ENCODE results near the gene BMPR1A.

BMPR1A gene

GRCh38 chr10:86759073-86759672, 2.8 kb downstream of the BMPR1A start:
- H3K27ac Mint-ChIP-seq = no peak overlapping the region
- ATAC-seq (replicated peaks) = no peak
- H3K4me3 Mint-ChIP-seq = peak overlapping the region in 1 of 2 donors; percentile 86
- DNase-seq = no peak
- peaks cover 27 to 32% of the 10 kb centered on the region in 2 donors for H3K4me1 Mint-ChIP-seq (ENCODE audit: low read depth in 2 of 2)
- no peaks in the 10 kb centered on the region for H3K27me3 Mint-ChIP-seq
- H3K36me3 Mint-ChIP-seq (ENCODE audit: insufficient read depth) = peaks cover 5% of the 10 kb centered on the region
- no peaks in the 10 kb centered on the region for H3K9me3 Mint-ChIP-seq

DNA sequence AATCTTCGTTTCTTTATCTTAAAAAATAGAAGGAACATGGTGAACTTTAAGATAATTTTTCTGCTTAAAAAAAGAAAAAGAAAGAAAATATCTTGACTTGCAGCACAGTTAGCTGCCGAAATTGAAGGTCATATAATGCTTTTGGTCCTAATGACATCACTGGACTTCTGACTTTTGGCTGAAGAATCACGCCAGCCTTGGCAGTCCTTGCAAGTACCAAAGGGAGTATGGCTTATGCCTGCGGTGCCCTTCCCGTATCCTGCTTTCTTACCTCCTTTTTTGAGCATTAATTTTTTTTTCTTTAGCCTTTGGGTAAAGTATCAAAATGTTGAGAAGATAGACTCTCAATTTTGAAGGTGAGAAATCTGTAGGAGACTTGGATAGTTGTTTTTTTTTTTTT, 7.0 kb downstream of the BMPR1A start:
- H3K9me3 Mint-ChIP-seq = no peaks in the 10 kb centered on the region
- DNase-seq (no peak), ATAC-seq (replicated peaks) (no peak)
- no peak overlapping the region for H3K4me3 Mint-ChIP-seq
- H3K4me1 Mint-ChIP-seq (ENCODE audit: low read depth in 2 of 2) = peaks cover 20 to 39% of the 10 kb centered on the region in 2 donors
- H3K36me3 Mint-ChIP-seq (ENCODE audit: insufficient read depth) = peaks cover 4% of the 10 kb centered on the region
- H3K27me3 Mint-ChIP-seq = no peaks in the 10 kb centered on the region
- no peak overlapping the region for H3K27ac Mint-ChIP-seq

GRCh38 chr10:86765548-86765947, 9.1 kb downstream of the BMPR1A start:
- Mint-ChIP-seq H3K4me1 (ENCODE audit: low read depth in 2 of 2) (peaks cover 26 to 42% of the 10 kb centered on the region in 2 donors), H3K9me3 (no peaks in the 10 kb centered on the region), H3K27me3 (no peaks in the 10 kb centered on the region), H3K36me3 (ENCODE audit: insufficient read depth) (peaks cover 4% of the 10 kb centered on the region), H3K4me3 (no peak overlapping the region), H3K27ac (peak overlapping the region in 1 of 2 donors; percentile 12)
- DNase-seq (no peak), ATAC-seq (replicated peaks) (no peak)

GRCh38 chr10:86768412-86769062, 12.1 kb downstream of the BMPR1A start:
- Mint-ChIP-seq H3K27ac (no peak overlapping the region), H3K4me1 (ENCODE audit: low read depth in 2 of 2) (peaks cover 18 to 33% of the 10 kb centered on the region in 2 donors), H3K4me3 (no peak overlapping the region), H3K9me3 (no peaks in the 10 kb centered on the region), H3K36me3 (ENCODE audit: insufficient read depth) (peaks cover 4% of the 10 kb centered on the region), H3K27me3 (no peaks in the 10 kb centered on the region)
- ATAC-seq (replicated peaks) = no peak
- DNase-seq = no peak

GRCh38 chr10:86769991-86770390, 13.6 kb downstream of the BMPR1A start:
- ATAC-seq (replicated peaks) (no peak), DNase-seq (no peak)
- Mint-ChIP-seq H3K4me3 (peak overlapping the region in 1 of 2 donors; percentile 36), H3K4me1 (ENCODE audit: low read depth in 2 of 2) (peaks cover 18 to 29% of the 10 kb centered on the region in 2 donors), H3K36me3 (ENCODE audit: insufficient read depth) (peaks cover 4% of the 10 kb centered on the region), H3K27ac (peak overlapping the region in 1 of 2 donors; percentile 29), H3K9me3 (no peaks in the 10 kb centered on the region), H3K27me3 (no peaks in the 10 kb centered on the region)

DNA sequence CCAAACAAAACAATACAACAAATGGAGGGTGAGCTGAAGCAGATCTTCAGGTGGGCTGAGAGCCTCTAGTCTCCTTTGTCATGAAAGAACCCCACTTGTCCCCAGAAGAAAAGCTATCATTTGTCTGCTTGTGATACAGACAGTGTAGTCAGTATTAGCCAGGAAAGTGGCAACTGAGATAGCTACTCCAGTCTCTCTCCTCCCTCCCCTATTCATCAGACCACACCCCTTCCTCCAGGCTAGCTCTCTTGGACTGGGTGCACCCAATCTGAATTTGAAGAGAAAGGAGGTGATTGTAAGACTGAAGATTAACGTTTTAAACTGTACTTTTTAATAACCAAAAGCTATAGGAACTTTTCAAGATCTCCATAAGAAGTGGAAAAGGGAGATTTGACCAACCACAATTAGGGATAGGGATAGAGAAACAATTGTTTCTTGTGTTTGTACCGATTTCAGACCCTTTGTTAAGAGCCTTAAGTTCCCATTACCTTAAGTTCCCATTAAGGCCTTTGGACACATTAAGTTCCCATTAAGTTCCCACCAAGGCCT, 14.1 kb downstream of the BMPR1A start:
- H3K4me1 Mint-ChIP-seq (ENCODE audit: low read depth in 2 of 2) = peaks cover 18 to 28% of the 10 kb centered on the region in 2 donors
- no peaks in the 10 kb centered on the region for H3K27me3 Mint-ChIP-seq
- H3K36me3 Mint-ChIP-seq (ENCODE audit: insufficient read depth) = peaks cover 4% of the 10 kb centered on the region
- no peak overlapping the region for H3K27ac Mint-ChIP-seq
- ATAC-seq (replicated peaks) (peak; percentile 54), DNase-seq (no peak)
- no peak overlapping the region for H3K4me3 Mint-ChIP-seq
- no peaks in the 10 kb centered on the region for H3K9me3 Mint-ChIP-seq

DNA sequence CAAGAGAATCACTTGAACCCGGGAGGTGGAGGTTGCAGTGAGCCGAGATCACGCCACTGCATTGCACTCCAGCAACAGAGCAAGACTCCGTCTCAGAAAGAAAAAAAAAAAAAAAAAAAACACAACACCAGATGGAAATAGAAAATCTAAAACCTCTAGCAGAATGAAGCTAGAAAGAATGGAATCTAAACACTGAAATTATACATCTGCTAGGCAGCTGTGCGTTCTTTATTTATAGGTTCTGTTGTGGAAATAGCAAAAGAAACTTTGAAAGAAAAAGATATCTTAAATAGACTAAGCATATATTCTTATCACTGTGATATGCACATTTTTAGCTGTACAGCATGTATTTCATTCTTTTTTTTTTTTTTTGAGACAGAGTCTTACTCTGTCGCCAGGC, 17.1 kb downstream of the BMPR1A start:
- Mint-ChIP-seq H3K9me3 (no peaks in the 10 kb centered on the region), H3K27ac (no peak overlapping the region), H3K4me1 (ENCODE audit: low read depth in 2 of 2) (peaks cover 19% of the 10 kb centered on the region in 2 donors), H3K36me3 (ENCODE audit: insufficient read depth) (no peaks in the 10 kb centered on the region), H3K4me3 (no peak overlapping the region), H3K27me3 (no peaks in the 10 kb centered on the region)
- ATAC-seq (replicated peaks) (no peak), DNase-seq (no peak)

DNA sequence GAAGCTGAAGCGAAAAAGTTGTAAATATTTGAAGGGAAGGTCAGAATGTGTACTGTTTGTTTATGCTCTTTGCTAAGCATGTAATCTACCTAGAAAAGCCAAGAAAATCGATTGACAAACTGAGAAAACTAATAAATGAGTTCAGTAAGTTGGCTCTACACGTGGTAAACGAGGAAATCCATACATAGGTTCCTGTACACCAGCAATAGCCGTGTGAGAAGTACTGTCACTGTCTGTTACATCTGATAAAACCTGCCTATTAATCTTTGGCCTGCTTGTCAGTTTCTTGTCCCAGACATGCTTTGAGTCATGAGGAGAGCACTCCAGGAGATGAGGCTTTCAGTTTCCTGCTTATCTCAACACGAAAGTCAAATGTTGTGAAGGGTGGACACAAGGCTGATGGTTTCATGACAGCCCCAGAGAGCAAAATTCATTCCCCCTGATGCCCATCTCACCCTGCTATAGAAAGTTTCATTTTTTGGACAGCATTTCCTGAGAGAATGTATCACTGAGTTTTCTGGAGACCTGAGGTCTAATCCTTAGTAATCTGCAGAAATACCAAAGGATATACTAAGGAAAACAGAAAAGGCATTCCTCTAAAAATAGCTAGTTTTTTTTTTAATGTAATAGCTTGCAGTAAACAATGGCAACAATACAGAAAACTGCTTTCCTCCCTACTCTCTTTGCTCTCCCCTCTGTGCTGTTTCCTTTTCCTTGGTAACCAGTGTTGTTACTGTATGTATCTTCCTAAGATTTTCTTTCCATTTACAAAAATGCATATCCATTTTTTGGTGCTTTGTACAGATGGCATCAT, 18.8 kb downstream of the BMPR1A start:
- no peak overlapping the region for H3K27ac Mint-ChIP-seq
- no peaks in the 10 kb centered on the region for H3K27me3 Mint-ChIP-seq
- no peak overlapping the region for H3K4me3 Mint-ChIP-seq
- no peak for ATAC-seq (replicated peaks)
- no peaks in the 10 kb centered on the region for H3K36me3 Mint-ChIP-seq (ENCODE audit: insufficient read depth)
- peaks cover 5 to 7% of the 10 kb centered on the region in 2 donors for H3K4me1 Mint-ChIP-seq (ENCODE audit: low read depth in 2 of 2)
- no peak for DNase-seq
- H3K9me3 Mint-ChIP-seq = no peaks in the 10 kb centered on the region

DNA sequence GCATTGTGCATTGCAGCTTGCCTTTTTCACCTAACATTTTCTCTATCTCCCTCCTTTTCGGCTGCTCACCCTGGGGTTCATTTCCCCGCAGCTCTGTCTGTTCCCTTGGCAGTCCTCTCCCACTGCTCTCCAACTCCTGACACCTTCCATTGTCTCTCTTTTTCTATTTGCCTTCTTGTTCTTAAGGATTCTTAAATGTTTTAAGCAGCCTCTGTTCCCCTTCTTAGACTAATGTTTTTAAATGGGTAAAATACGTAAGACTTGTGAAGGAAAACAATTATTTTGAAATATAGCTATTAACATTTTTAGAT, 19.4 kb downstream of the BMPR1A start:
- Mint-ChIP-seq H3K36me3 (ENCODE audit: insufficient read depth) (no peaks in the 10 kb centered on the region), H3K27me3 (no peaks in the 10 kb centered on the region), H3K27ac (no peak overlapping the region), H3K9me3 (no peaks in the 10 kb centered on the region), H3K4me3 (no peak overlapping the region), H3K4me1 (ENCODE audit: low read depth in 2 of 2) (peaks cover 3 to 5% of the 10 kb centered on the region in 2 donors)
- ATAC-seq (replicated peaks) (no peak), DNase-seq (no peak)

DNA sequence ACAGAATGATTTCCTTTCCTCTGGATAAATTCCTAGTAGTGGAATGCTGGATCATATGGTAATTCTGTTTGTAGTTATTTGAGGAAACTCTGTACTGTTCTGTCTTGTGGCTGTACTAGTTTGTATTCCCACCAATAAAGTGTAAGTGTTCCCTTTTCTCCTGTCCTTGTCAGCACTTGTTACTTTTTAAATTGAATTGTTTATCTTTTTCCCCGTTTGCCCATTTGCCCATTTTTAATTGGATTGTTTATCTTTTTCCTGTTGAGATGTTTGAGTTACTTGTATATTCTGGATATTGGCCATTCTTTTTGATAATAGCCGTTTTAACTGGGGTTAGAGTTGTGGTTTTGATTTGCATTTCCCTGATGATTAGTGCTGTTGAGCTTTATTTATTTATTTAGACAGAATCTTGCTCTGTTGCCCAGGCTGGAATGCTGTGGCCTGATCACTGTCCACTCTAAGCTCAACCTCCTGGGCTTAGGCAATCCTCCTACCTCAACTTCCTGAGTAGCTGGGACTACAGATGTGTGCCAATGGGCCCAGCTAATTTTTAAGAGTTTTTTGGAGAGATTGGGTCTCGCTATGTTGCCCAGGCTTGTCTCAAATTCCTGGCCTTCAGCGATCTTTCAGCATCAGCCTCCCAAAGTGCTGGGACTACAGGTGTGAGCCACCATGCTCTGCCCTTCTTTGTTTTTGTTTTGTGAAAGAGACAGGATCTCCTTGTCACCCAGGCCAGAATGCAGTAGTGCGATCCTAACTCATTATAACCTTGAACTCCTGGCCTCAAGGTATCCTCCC, 23.0 kb downstream of the BMPR1A start:
- Mint-ChIP-seq H3K36me3 (ENCODE audit: insufficient read depth) (no peaks in the 10 kb centered on the region), H3K27ac (no peak overlapping the region), H3K4me3 (no peak overlapping the region), H3K4me1 (ENCODE audit: low read depth in 2 of 2) (peaks cover 8 to 23% of the 10 kb centered on the region in 2 donors), H3K27me3 (no peaks in the 10 kb centered on the region), H3K9me3 (no peaks in the 10 kb centered on the region)
- ATAC-seq (replicated peaks) = no peak
- no peak for DNase-seq

DNA sequence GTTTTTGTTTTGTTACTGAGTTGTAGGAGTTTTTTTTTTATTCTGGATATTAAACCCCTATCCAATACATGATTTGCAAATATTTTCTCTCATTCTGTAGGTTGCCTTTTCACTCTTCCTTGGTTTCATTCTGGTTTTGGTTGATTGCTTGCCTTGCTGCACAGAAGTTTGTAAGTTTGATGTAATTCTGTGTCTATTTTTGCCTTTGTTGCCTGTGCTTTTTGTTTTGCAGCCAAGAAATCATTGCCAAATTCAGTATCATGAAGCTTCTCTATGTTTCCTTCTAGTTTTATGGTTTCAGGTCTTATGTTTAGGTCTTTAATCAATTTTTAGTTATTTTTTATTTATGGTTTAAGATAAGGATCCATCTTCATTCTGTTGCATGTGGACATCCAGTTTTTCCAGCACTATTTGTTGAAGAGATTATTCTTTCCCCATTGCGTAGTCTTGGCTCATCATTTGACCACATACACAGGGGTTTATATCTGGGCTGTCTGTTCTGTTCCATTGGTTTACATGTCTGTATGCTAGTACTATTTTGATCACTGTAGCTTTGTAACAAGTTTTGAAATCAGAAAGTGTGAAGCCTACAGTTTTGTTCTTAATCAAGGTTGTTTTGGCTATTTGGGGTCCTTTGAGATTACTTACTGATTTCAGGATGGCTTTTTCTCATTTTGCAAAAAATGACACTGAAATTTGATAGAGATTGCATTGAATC, 26.4 kb downstream of the BMPR1A start:
- H3K36me3 Mint-ChIP-seq (ENCODE audit: insufficient read depth) = no peaks in the 10 kb centered on the region
- H3K9me3 Mint-ChIP-seq = peaks cover 0 to 7% of the 10 kb centered on the region in 2 donors
- no peak overlapping the region for H3K4me3 Mint-ChIP-seq
- H3K27me3 Mint-ChIP-seq = no peaks in the 10 kb centered on the region
- peaks cover 10 to 23% of the 10 kb centered on the region in 2 donors for H3K4me1 Mint-ChIP-seq (ENCODE audit: low read depth in 2 of 2)
- no peak for DNase-seq
- no peak for ATAC-seq (replicated peaks)
- H3K27ac Mint-ChIP-seq = no peak overlapping the region

- H3K4me3 Mint-ChIP-seq = no peak overlapping the region
- H3K4me1 Mint-ChIP-seq (ENCODE audit: low read depth in 2 of 2) = peaks cover 10 to 23% of the 10 kb centered on the region in 2 donors
- DNase-seq (no peak), ATAC-seq (replicated peaks) (no peak)
- H3K27me3 Mint-ChIP-seq = no peaks in the 10 kb centered on the region
- H3K36me3 Mint-ChIP-seq (ENCODE audit: insufficient read depth) = no peaks in the 10 kb centered on the region
- H3K9me3 Mint-ChIP-seq = peaks cover 0 to 7% of the 10 kb centered on the region in 2 donors
- no peak overlapping the region for H3K27ac Mint-ChIP-seq
These were observed 28.6 kb downstream of the BMPR1A start for GRCh38 chr10:86785037-86785436.

Data from effector memory CD8-positive, alpha-beta T cell (primary cell).